ENCODE results near the gene PCDHGA1.
"Not testable (repeated sequence)": the region's sequence is repeated elsewhere in the genome, so short reads cannot be mapped to it uniquely, and the experiment has no call there.

PCDHGA1 gene

DNA sequence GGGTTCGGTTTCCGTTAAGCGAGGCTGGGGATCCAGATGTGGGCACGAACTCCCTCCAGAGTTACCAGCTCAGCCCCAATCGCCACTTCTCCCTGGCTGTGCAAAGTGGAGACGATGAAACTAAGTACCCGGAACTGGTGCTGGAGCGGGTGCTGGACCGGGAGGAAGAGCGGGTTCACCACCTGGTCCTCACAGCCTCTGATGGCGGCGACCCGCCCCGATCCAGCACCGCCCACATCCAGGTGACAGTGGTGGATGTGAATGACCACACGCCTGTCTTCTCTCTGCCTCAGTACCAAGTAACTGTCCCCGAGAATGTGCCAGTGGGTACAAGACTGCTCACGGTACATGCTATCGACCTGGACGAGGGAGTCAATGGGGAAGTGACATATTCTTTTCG is 53.0 kb downstream of the PCDHGA1 start:
- no peak for DNase-seq (ENCODE audit: low spot score)

DNA sequence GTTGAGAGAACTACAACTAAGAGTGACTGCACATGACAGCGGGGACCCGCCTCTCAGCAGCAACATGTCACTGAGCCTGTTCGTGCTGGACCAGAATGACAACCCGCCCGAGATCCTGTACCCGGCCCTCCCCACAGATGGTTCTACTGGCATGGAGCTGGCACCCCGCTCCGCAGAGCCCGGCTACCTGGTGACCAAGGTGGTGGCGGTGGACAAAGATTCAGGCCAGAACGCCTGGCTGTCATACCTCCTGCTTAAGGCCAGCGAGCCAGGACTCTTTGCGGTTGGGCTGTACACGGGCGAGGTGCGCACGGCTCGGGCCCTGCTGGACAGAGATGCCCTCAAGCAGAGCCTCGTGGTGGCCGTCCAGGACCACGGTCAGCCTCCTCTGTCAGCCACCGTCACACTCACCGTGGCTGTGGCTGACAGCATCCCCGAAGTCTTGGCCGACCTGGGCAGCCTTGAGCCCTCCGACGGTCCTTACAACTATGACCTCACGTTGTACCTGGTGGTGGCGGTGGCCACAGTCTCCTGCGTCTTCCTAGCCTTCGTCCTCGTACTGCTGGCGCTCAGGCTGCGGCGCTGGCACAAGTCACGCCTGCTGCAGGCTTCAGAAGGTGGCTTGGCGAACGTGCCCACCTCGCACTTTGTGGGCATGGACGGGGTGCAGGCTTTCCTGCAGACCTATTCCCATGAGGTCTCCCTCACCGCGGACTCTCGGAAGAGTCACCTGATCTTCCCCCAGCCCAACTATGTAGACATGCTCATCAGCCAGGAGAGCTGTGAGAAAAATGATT is 54.4 kb downstream of the PCDHGA1 start:
- no peak for DNase-seq (ENCODE audit: low spot score)

DNA sequence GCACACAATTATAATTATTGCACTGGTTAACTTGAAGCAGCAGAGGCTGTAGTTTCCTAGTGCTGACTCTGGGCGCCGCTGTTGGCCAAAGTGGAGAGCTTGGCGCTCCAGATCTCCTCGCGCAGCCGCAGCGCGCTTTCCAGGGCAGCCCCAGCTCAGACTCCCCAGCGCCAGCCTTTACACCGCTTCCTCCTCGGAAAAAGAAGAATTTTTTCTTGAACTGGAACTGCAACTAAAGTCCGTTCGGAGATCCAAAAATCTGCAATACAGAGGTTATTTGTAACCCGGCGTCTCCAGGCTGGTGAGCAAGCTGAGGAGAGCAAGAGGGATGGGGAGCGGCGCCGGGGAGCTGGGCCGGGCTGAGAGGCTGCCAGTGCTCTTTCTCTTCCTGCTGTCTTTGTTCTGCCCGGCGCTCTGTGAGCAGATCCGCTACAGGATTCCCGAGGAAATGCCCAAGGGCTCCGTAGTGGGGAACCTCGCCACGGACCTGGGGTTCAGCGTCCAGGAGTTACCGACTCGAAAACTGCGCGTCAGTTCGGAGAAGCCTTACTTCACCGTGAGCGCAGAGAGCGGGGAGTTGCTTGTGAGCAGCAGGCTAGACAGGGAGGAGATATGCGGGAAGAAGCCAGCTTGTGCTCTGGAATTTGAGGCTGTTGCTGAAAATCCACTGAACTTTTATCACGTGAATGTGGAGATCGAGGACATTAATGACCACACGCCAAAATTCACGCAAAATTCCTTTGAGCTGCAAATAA is 57.4 kb downstream of the PCDHGA1 start, which contains the start of gene PCDHGB4:
PCDHGB4 (plus strand) TSS at position 142 of the 755 bp plus-strand sequence; CDS start at position 329, 187 bp downstream.
- DNase-seq (ENCODE audit: low spot score), result not testable (repeated sequence)

DNA sequence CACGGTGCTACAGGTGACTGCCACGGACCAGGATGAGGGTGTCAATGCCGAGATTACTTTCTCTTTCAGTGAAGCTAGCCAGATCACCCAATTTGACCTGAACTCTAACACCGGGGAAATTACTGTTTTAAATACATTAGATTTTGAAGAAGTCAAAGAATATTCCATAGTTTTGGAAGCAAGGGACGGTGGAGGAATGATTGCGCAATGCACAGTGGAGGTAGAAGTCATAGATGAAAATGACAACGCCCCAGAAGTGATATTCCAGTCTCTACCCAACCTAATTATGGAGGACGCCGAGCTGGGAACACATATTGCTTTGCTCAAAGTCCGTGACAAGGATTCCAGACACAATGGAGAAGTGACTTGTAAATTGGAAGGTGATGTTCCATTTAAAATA is 58.3 kb downstream of the PCDHGA1 start:
- DNase-seq (ENCODE audit: low spot score), result no peak

DNA sequence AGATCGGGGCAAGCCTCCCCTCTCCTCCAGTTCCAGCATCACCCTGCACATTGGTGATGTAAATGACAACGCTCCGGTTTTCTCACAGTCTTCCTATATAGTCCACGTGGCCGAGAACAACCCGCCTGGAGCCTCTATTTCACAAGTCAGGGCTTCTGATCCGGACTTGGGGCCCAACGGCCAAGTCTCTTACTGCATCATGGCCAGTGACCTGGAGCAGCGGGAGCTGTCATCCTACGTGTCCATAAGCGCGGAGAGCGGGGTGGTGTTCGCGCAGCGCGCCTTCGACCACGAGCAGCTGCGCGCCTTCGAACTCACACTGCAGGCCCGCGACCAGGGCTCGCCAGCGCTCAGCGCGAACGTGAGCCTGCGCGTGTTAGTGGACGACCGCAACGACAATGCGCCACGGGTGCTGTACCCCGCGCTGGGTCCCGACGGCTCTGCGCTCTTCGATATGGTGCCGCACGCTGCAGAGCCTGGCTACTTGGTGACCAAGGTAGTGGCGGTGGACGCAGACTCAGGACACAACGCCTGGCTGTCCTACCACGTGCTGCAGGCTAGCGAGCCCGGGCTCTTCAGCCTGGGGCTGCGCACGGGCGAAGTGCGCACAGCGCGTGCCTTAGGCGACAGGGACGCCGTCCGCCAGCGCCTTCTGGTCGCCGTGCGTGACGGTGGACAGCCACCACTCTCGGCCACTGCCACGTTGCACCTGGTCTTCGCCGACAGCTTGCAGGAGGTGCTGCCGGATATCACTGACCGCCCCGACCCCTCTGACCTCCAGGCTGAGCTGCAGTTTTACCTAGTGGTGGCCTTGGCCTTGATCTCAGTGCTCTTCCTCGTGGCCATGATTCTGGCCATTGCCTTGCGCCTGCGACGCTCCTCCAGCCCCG is 59.1 kb downstream of the PCDHGA1 start:
- DNase-seq (ENCODE audit: low spot score), result no peak

DNA sequence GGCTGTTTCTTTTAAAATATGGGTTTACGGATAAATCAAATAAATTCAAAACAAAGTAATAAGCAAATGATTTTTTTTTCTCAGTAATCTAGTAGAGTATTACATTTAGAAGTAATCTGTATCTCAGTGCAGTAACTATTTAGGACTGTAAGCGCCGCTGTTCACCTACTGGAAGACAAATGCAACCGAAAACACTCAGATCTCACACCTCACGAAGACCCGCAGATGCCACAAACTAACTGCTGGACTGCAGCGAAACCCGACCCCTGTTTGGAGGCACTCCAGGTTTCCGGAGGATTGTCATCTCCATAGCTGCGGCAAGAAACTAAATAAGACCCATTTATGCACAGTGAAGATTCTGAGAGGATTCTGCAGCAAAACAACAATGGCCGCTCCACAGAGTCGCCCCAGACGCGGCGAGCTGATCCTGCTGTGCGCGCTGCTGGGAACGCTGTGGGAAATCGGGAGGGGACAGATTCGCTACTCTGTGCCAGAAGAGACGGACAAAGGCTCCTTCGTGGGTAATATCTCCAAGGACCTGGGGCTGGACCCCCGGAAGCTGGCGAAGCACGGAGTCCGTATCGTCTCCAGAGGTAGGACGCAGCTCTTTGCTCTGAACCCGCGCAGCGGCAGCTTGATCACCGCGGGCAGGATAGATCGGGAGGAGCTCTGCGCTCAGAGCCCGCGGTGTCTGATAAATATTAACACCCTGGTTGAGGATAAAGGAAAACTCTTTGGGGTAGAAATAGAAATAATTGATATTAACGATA is 62.3 kb downstream of the PCDHGA1 start, which contains the start of gene PCDHGA8:
PCDHGA8 (plus strand) TSS at position 205 of the 770 bp plus-strand sequence; CDS start at position 386, 181 bp downstream.
- DNase-seq (ENCODE audit: low spot score), result no peak

DNA sequence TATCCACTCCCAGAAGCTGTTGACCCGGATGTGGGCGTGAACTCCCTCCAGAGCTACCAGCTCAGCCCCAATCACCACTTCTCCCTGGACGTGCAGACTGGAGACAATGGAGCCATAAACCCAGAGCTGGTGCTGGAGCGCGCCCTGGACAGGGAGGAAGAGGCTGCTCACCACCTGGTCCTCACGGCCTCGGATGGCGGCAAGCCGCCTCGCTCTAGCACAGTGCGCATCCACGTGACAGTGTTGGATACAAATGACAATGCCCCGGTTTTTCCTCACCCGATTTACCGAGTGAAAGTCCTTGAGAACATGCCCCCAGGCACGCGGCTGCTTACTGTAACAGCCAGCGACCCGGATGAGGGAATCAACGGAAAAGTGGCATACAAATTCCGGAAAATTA is 63.0 kb downstream of the PCDHGA1 start:
- DNase-seq (ENCODE audit: low spot score), result no peak

DNA sequence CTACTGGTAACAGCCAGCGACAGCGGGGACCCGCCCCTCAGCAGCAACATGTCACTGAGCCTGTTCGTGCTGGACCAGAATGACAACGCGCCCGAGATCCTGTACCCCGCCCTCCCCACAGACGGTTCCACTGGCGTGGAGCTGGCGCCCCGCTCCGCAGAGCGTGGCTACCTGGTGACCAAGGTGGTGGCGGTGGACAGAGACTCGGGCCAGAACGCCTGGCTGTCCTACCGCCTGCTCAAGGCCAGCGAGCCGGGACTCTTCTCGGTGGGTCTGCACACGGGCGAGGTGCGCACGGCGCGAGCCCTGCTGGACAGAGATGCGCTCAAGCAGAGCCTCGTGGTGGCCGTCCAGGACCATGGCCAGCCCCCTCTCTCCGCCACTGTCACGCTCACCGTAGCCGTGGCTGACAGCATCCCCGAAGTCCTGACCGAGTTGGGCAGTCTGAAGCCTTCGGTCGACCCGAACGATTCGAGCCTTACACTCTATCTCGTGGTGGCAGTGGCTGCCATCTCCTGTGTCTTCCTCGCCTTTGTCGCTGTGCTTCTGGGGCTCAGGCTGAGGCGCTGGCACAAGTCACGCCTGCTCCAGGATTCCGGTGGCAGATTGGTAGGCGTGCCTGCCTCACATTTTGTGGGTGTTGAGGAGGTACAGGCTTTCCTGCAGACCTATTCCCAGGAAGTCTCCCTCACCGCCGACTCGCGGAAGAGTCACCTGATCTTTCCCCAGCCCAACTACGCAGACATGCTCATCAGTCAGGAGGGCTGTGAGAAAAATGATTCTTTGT is 64.3 kb downstream of the PCDHGA1 start:
- not testable (repeated sequence) for DNase-seq (ENCODE audit: low spot score)

DNA sequence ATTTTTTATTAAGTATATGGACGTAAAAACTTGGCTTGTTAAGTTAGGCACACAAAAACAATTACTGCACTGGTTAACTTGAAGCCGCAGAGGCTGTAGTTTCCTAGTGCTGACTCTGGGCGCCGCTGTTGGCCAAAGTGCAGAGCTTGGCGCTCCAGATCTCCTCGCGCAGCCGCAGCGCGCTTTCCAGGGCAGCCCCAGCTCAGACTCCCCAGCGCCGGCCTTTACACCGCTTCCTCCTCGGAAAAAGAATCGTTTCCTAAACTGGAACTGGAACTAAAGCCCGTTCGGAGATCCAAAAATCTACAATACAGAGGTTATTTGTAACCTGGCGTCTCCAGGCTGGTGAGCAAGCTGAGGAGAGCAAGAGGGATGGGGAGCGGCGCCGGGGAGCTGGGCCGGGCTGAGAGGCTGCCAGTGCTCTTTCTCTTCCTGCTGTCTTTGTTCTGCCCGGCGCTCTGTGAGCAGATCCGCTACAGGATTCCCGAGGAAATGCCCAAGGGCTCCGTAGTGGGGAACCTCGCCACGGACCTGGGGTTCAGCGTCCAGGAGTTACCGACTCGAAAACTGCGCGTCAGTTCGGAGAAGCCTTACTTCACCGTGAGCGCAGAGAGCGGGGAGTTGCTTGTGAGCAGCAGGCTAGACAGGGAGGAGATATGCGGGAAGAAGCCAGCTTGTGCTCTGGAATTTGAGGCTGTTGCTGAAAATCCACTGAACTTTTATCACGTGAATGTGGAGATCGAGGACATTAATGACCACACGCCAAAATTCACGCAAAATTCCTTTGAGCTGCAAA is 67.6 kb downstream of the PCDHGA1 start, which contains the start of gene PCDHGB5:
PCDHGB5 (plus strand) TSS at position 192 of the 796 bp plus-strand sequence; CDS start at position 373, 181 bp downstream.
- not testable (repeated sequence) for DNase-seq (ENCODE audit: low spot score)

DNA sequence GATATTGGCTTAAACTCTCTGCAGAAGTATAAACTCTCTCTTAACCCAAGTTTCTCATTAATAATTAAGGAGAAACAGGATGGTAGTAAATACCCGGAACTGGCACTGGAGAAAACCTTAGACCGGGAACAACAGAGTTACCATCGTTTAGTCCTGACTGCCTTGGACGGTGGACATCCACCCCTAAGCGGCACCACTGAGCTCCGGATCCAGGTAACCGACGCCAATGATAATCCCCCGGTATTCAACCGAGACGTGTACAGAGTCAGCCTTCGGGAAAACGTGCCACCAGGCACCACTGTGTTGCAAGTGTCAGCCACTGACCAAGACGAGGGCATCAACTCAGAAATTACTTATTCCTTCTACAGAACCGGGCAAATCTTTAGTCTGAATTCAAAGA is 68.3 kb downstream of the PCDHGA1 start:
- no peak for DNase-seq (ENCODE audit: low spot score)

DNA sequence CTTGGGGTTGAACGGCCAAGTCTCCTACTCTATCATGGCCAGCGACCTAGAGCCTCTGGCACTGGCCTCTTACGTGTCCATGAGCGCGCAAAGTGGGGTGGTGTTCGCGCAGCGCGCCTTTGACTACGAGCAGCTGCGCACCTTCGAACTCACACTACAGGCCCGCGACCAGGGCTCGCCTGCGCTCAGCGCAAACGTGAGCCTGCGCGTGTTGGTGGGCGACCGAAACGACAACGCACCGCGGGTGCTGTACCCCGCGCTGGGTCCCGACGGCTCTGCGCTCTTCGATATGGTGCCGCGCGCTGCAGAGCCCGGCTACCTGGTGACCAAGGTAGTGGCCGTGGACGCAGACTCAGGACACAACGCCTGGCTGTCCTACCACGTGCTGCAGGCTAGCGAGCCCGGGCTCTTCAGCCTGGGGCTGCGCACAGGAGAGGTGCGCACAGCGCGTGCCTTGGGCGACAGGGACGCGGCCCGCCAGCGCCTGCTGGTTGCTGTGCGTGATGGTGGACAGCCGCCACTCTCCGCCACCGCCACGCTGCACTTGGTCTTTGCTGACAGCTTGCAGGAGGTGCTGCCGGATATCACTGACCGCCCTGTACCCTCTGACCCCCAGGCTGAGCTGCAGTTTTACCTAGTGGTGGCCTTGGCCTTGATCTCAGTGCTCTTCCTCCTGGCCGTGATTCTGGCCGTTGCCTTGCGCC is 69.4 kb downstream of the PCDHGA1 start:
- DNase-seq (ENCODE audit: low spot score), result no peak

DNA sequence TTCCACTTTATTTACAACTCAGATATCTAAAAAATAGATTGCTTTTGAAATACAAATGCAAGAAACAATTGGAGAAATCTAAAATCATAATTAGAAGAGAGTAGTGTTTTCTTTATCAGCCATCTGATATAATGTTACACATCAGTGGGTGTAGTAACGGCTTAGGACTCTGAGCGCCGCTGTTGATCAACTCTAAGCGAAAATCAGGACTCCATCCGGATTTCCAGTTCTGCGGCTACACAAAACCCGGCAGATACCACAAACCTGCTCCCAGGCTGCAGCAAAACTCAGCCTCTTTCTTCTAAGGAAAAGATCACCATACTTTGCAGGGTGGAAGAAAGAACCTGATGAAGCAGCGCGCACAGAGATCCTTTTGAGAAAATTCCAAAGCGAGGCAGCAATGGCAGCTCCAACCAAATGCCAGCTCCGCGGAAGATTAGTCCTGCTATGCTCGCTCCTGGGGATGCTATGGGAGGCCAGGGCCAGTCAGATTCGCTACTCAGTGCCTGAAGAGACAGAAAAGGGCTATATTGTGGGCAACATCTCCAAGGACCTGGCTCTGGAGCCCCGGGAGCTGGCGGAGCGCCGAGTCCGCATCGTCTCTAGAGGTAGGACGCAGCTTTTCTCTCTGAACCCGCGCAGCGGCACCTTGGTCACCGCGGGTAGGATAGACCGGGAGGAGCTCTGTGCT is 72.4 kb downstream of the PCDHGA1 start, which contains the start of gene PCDHGA9:
PCDHGA9 (plus strand) TSS at position 226 of the 691 bp plus-strand sequence; CDS start at position 401, 175 bp downstream.
- peak; percentile 29 for DNase-seq (ENCODE audit: low spot score)

DNA sequence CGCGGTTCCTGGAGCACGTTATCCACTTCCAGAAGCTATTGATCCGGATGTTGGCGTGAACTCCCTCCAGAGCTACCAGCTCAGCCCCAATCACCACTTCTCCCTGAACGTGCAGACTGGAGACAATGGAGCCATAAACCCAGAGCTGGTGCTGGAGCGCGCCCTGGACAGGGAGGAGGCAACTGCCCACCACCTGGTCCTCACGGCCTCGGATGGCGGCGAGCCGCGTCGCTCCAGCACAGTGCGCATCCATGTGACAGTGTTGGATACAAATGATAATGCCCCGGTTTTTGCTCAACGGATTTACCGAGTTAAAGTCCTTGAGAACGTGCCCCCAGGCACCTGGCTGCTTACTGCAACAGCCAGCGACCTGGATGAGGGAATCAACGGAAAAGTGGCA is 73.1 kb downstream of the PCDHGA1 start:
- DNase-seq (ENCODE audit: low spot score), result no peak

DNA sequence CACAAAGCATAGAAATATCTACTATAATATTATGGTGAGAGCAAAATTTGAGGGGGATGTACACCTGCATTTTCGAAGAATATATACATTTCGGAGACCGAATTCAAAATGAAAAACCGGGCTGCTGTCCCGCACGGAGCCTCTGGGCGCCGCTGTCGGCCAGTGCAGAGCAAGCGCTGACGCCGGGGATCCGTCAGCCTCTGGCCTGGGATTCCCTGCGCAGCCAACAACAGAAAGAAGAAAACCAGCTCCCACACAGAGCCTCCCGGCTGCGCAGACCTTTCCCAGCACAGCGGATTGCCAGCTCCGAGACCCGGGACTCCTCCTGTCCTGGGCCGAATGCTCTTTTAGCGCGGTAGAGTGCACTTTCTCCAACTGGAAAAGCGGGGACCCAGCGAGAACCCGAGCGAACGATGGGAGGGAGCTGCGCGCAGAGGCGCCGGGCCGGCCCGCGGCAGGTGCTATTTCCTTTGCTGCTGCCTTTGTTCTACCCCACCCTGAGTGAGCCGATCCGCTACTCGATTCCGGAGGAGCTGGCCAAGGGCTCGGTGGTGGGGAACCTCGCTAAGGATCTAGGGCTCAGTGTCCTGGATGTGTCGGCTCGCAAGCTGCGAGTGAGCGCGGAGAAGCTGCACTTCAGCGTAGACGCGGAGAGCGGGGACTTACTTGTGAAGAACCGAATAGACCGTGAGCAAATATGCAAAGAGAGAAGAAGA is 77.6 kb downstream of the PCDHGA1 start, which contains the start of gene PCDHGB6:
PCDHGB6 (plus strand) TSS at position 232 of the 716 bp plus-strand sequence; CDS start at position 414, 182 bp downstream.
- DNase-seq (ENCODE audit: low spot score), result peak; percentile 25

DNA sequence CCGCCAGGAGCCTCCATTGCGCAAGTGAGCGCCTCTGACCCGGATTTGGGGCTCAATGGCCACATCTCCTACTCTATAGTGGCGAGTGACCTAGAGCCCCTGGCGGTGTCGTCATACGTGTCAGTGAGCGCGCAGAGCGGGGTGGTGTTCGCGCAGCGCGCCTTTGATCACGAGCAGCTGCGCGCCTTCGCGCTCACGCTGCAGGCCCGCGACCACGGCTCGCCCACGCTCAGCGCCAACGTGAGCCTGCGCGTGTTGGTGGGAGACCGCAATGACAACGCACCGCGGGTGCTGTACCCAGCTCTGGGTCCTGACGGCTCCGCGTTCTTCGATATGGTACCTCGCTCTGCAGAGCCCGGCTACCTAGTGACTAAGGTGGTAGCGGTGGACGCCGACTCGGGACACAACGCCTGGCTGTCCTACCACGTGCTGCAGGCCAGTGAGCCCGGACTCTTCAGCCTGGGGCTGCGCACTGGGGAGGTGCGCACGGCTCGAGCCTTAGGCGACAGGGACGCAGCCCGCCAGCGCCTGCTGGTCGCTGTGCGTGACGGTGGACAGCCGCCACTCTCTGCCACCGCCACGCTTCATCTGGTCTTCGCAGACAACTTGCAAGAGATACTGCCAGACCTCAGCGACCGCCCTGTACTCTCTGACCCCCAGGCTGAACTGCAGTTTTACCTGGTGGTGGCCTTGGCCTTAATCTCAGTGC is 79.4 kb downstream of the PCDHGA1 start:
- no peak for DNase-seq (ENCODE audit: low spot score)

DNA sequence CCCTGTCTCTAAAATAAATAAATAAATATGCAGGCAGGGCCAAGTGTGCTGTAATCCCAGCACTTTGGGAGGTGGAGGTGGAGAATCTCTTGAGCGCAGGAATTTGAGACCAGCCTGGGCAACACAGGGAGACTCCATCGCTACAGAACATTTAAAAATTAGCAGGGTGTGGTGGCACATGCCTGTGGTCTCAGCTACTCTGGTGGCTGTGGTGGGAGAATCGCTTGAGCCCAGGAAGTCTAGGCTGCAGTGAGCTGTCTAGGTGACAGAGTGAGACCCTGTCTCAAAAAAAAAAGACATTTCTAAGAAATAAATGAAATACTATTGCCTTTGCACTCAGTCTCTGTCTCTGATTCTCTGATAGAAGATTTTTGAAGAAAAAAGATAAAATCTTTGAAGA is 81.3 kb downstream of the PCDHGA1 start:
- no peak for DNase-seq (ENCODE audit: low spot score)
